Forelimb muscle (tissue), 1 donor: ENCODE results near the gene LSM2. TPM values are rescaled to one million over a fixed set of nuclear protein-coding genes. Genes with fewer than 3 reads are reported as not detected.

Experiments used
- DNase-seq: peaks from one replicate; pipeline ENCODE4 v3.0.0-alpha.2; 2013; ENCODE audit warnings: low read depth
- polyA plus RNA-seq: library from polyadenylated mRNA; unstranded; fragments of 120-200 nt; gene quantifications from one replicate; pipeline ENCODE4 v1.2.1, GENCODE V29; 2013; ENCODE audit not compliant: insufficient read length

The LSM2 gene
- polyA plus RNA-seq, 1 donor: 55.3 TPM

DNA sequence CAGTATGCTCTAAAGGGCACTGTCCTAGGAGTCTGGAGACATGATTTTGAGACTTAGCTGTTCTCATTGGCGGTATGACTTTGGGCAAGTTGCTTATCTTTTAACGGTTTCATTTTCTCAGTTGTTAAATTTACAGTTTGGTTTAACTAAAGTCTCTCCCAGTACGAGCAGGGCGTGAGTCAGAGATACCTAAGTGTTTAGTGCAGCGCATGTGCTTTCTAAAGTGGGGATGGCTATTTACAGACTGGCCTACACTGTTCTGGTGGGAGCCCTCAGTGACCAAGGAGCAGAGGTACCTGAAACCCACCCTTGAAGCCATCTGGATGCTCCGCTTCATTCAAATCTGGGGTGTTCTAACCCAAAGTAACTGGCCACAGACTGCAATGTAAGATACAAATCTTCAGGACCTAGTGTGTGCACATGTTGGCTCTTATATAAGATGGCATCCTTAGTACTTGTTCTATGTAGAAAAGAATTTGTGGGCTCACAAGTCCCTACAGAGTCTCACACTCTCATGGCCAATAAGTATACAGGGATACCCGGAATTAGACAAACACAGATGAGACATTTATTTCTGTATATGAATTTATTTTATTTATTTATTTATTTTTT, 56.2 kb downstream of the LSM2 start:
- DNase-seq: no peak

DNA sequence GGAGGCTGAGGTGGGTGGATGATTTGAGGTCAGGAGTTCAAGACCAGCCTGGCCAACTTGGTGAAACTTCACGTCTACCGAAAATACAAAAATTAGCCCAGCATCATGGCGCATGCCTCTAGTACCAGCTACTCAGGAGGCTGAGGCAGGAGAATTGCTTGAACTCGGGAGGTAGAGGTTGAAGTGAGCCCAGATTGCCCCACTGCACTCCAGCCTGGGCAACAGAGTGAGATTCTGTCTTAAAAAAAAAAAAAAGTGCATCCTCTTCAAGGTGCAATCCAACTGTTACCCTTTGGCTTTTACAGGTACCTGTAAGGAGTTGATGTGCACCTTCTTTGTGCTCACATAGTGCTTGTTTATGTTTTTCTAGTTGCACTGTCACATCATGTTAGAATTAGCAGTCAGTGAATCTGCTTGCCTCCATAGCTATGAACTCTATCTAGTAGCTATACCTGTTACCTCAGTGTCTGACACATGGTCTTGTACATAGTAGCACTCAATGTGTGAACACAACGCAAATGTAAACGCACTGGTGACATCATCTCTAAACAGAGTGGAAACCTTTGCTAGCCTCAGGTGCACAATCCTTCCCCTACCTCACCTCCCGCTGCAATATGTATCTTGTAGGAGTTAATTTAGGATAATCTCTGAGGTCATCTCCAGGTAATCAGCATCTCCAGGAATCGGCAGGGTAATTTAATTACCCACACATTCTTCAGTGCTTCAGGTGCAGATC, 57.3 kb downstream of the LSM2 start:
- DNase-seq: no peak

Other genes starting within 250 kb of the LSM2 start
- gene LTA, start 234.7 kb downstream of the LSM2 start, polyA plus RNA-seq: 0.18 TPM
- gene TNF, start 231.4 kb downstream of the LSM2 start, polyA plus RNA-seq: not detected
- 1.1 TPM for gene LTB, start 224.5 kb downstream of the LSM2 start, polyA plus RNA-seq
- 7.4 TPM for gene LST1, start 220.7 kb downstream of the LSM2 start, polyA plus RNA-seq
- gene NCR3, start 214.0 kb downstream of the LSM2 start, polyA plus RNA-seq: 0.24 TPM
- gene AIF1, start 191.7 kb downstream of the LSM2 start, polyA plus RNA-seq: 13.4 TPM
- 133 TPM for gene PRRC2A, start 186.3 kb downstream of the LSM2 start, polyA plus RNA-seq
- 200 TPM for gene BAG6, start 154.3 kb downstream of the LSM2 start, polyA plus RNA-seq
- gene APOM, start 151.1 kb downstream of the LSM2 start, polyA plus RNA-seq: 4.3 TPM
- gene C6orf47, start 146.2 kb downstream of the LSM2 start, polyA plus RNA-seq: 12.1 TPM
- 14.1 TPM for gene GPANK1, start 142.0 kb downstream of the LSM2 start, polyA plus RNA-seq
- 125 TPM for gene CSNK2B, start 140.9 kb downstream of the LSM2 start, polyA plus RNA-seq
- 11.5 TPM for gene LY6G5B, start 137.0 kb downstream of the LSM2 start, polyA plus RNA-seq
- 2.7 TPM for gene LY6G5C, start 125.9 kb downstream of the LSM2 start, polyA plus RNA-seq
- gene ABHD16A, start 103.6 kb downstream of the LSM2 start, polyA plus RNA-seq: 43.8 TPM
- not detected for gene LY6G6F, start 100.1 kb downstream of the LSM2 start, polyA plus RNA-seq
- gene LY6G6D, start 91.6 kb downstream of the LSM2 start, polyA plus RNA-seq: 0.47 TPM
- gene LY6G6C, start 85.2 kb downstream of the LSM2 start, polyA plus RNA-seq: 0.62 TPM
- gene MPIG6B, start 83.6 kb downstream of the LSM2 start, polyA plus RNA-seq: 1.2 TPM
- 108 TPM for gene DDAH2, start 77.7 kb downstream of the LSM2 start, polyA plus RNA-seq
- gene CLIC1, start 70.4 kb downstream of the LSM2 start, polyA plus RNA-seq: 102 TPM
- 14.2 TPM for gene MSH5, start 67.0 kb downstream of the LSM2 start, polyA plus RNA-seq
- gene SAPCD1, start 44.3 kb downstream of the LSM2 start, polyA plus RNA-seq: 3.0 TPM
- gene VWA7, start 29.6 kb downstream of the LSM2 start, polyA plus RNA-seq: 2.9 TPM
- gene VARS1, start 11.2 kb downstream of the LSM2 start, polyA plus RNA-seq: 46.5 TPM
- 5.0 TPM for gene HSPA1L, start 8.3 kb upstream of the LSM2 start, polyA plus RNA-seq
- 72.3 TPM for gene HSPA1A, start 8.6 kb upstream of the LSM2 start, polyA plus RNA-seq
- 48.9 TPM for gene HSPA1B, start 20.8 kb upstream of the LSM2 start, polyA plus RNA-seq
- 15.0 TPM for gene NEU1, start 55.9 kb upstream of the LSM2 start, polyA plus RNA-seq
- 0.37 TPM for gene SLC44A4, start 72.0 kb upstream of the LSM2 start, polyA plus RNA-seq
- gene EHMT2, start 90.7 kb upstream of the LSM2 start, polyA plus RNA-seq: 29.3 TPM
- 9.5 TPM for gene ZBTB12, start 95.1 kb upstream of the LSM2 start, polyA plus RNA-seq
- gene C2, start 120.8 kb upstream of the LSM2 start, polyA plus RNA-seq: 3.0 TPM
- 1.0 TPM for gene CFB, start 139.1 kb upstream of the LSM2 start, polyA plus RNA-seq
- 63.3 TPM for gene NELFE, start 152.0 kb upstream of the LSM2 start, polyA plus RNA-seq
- 27.0 TPM for gene SKIC2, start 152.2 kb upstream of the LSM2 start, polyA plus RNA-seq
- 16.9 TPM for gene DXO, start 165.2 kb upstream of the LSM2 start, polyA plus RNA-seq
- gene C4A, start 175.1 kb upstream of the LSM2 start, polyA plus RNA-seq: 19.3 TPM
- 22.1 TPM for gene C4B, start 207.8 kb upstream of the LSM2 start, polyA plus RNA-seq
- 1.0 TPM for gene CYP21A2, start 231.4 kb upstream of the LSM2 start, polyA plus RNA-seq